Measurements from ENCODE around the gene ST6GALNAC3.

Gene ST6GALNAC3

DNA sequence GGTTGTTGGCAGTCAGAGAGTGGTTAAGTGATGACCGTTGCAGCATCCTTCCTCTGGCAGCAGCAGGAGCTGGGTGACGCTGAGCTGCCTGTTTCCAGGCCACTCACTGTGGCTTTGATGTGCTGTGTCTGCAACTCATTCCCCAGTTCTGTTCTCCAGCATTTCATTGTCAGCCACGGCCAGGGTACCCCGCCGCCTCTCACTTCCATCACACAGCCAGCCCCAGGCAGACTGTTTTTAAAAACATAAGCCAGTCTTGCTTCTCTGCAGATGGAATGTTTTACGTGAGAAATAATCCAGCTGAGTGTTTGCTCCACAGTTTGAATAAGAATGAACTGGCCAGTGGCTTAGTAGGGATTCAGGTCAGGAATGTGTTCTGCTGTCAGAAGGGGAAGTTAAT, 21.5 kb upstream of the ST6GALNAC3 start:
- no peaks in the 10 kb centered on the region for H3K36me3 ChIP-seq (replicated peaks; ENCODE audit: insufficient read depth, low read length)
- H3K79me2 ChIP-seq (ENCODE audit: low read length): no peaks in the 10 kb centered on the region
- no peak for TF ChIP-seq EZH2 (optimal IDR thresholded peaks at IDR 0.05; ENCODE audit: low read depth, low read length)
- H3K27ac ChIP-seq (ENCODE audit: low read length): no peak overlapping the region
- H3K9me3 ChIP-seq (replicated peaks; ENCODE audit: insufficient read depth, low read length): no peaks in the 10 kb centered on the region
- no peaks in the 10 kb centered on the region for H3K27me3 ChIP-seq (replicated peaks; ENCODE audit: insufficient read depth, low read length)
- H2AFZ ChIP-seq (ENCODE audit: low read length): no peak overlapping the region
- DNase-seq: no peak
- H4K20me1 ChIP-seq (ENCODE audit: insufficient read depth, low read length): no peaks in the 10 kb centered on the region
- no peaks in the 10 kb centered on the region for H3F3A ChIP-seq (ENCODE audit: insufficient read depth, low read length)
- no peaks in the 10 kb centered on the region for H3K4me1 ChIP-seq (ENCODE audit: low read length)
- H3K9ac ChIP-seq (ENCODE audit: low read length): no peak overlapping the region
- no peak overlapping the region for H3K4me2 ChIP-seq (ENCODE audit: low read depth, low read length)
- no peaks in the 10 kb centered on the region for H3K9me2 ChIP-seq (replicated peaks; ENCODE audit: insufficient read depth, low read length)
- no peak overlapping the region for H3K4me3 ChIP-seq (ENCODE audit: low read length)

DNA sequence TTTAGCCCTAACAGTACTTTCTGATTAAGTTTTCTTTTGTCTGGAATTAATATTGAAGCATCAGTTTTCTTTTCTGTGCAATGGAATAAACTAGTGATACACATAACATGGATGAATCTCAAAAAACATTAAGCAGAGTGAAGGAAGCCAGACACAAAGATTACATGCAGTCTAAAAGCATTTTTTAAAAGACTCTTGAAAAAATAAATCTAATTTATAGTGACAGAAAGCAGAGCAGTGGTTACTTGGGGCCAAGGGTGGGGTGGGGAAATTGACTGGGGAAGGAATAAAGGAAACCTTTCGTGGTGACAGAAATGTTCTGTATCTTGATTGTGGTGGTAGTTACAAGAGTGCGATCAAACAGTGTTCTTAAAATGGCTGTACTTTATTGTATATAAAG, 20.2 kb upstream of the ST6GALNAC3 start:
- H3K9me2 ChIP-seq (replicated peaks; ENCODE audit: insufficient read depth, low read length): no peaks in the 10 kb centered on the region
- no peaks in the 10 kb centered on the region for H3K79me2 ChIP-seq (ENCODE audit: low read length)
- no peaks in the 10 kb centered on the region for H4K20me1 ChIP-seq (ENCODE audit: insufficient read depth, low read length)
- H2AFZ ChIP-seq (ENCODE audit: low read length): no peak overlapping the region
- TF ChIP-seq, protein P1, sequence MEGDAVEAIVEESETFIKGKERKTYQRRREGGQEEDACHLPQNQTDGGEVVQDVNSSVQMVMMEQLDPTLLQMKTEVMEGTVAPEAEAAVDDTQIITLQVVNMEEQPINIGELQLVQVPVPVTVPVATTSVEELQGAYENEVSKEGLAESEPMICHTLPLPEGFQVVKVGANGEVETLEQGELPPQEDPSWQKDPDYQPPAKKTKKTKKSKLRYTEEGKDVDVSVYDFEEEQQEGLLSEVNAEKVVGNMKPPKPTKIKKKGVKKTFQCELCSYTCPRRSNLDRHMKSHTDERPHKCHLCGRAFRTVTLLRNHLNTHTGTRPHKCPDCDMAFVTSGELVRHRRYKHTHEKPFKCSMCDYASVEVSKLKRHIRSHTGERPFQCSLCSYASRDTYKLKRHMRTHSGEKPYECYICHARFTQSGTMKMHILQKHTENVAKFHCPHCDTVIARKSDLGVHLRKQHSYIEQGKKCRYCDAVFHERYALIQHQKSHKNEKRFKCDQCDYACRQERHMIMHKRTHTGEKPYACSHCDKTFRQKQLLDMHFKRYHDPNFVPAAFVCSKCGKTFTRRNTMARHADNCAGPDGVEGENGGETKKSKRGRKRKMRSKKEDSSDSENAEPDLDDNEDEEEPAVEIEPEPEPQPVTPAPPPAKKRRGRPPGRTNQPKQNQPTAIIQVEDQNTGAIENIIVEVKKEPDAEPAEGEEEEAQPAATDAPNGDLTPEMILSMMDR (IDR thresholded peaks at IDR 0.05; ENCODE audit: low read length): no peak
- TF ChIP-seq EZH2phosphoT487 (IDR thresholded peaks at IDR 0.05; ENCODE audit: low read length) (no peak), EZH2 (optimal IDR thresholded peaks at IDR 0.05; ENCODE audit: low read depth, low read length) (no peak)
- H3K27me3 ChIP-seq (replicated peaks; ENCODE audit: insufficient read depth, low read length): no peaks in the 10 kb centered on the region
- no peaks in the 10 kb centered on the region for H3K36me3 ChIP-seq (replicated peaks; ENCODE audit: insufficient read depth, low read length)
- DNase-seq: no peak
- no peaks in the 10 kb centered on the region for H3F3A ChIP-seq (ENCODE audit: insufficient read depth, low read length)
- no peaks in the 10 kb centered on the region for H3K9me3 ChIP-seq (replicated peaks; ENCODE audit: insufficient read depth, low read length)
- no peak overlapping the region for H3K4me3 ChIP-seq (ENCODE audit: low read length)
- H3K4me2 ChIP-seq (ENCODE audit: low read depth, low read length): no peak overlapping the region
- H3K9ac ChIP-seq (ENCODE audit: low read length): no peak overlapping the region
- no peak overlapping the region for H3K27ac ChIP-seq (ENCODE audit: low read length)
- H3K4me1 ChIP-seq (ENCODE audit: low read length): no peaks in the 10 kb centered on the region

DNA sequence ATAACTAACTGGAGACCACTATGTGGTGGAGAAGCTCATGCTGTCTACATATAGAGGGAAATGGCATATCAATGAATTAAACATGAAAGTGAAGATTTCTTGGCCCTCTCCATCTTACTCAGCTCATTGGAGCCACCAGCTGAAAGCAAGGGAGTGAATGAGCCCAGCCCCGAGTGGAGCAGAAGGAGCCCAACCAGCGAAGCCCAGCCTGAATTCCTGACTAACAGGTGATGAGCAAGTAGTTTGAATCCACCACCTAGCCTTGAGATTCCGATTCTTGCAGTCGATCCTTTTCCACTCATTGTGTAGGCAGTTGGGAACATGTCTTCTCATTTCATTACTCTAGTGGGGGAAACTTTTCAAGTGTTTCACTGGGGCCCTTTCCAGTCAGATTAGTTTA, 18.6 kb upstream of the ST6GALNAC3 start:
- no peaks in the 10 kb centered on the region for H3F3A ChIP-seq (ENCODE audit: insufficient read depth, low read length)
- H3K4me1 ChIP-seq (ENCODE audit: low read length): no peaks in the 10 kb centered on the region
- H3K4me2 ChIP-seq (ENCODE audit: low read depth, low read length): no peak overlapping the region
- H4K20me1 ChIP-seq (ENCODE audit: insufficient read depth, low read length): no peaks in the 10 kb centered on the region
- TF ChIP-seq, protein P1 (IDR thresholded peaks at IDR 0.05; ENCODE audit: low read length): no peak
- TF ChIP-seq EZH2 (optimal IDR thresholded peaks at IDR 0.05; ENCODE audit: low read depth, low read length) (no peak), EZH2phosphoT487 (IDR thresholded peaks at IDR 0.05; ENCODE audit: low read length) (no peak)
- no peak overlapping the region for H3K4me3 ChIP-seq (ENCODE audit: low read length)
- no peak for DNase-seq
- H3K36me3 ChIP-seq (replicated peaks; ENCODE audit: insufficient read depth, low read length): no peaks in the 10 kb centered on the region
- no peaks in the 10 kb centered on the region for H3K9me3 ChIP-seq (replicated peaks; ENCODE audit: insufficient read depth, low read length)
- no peak overlapping the region for H3K27ac ChIP-seq (ENCODE audit: low read length)
- H3K27me3 ChIP-seq (replicated peaks; ENCODE audit: insufficient read depth, low read length): no peaks in the 10 kb centered on the region
- no peak overlapping the region for H3K9ac ChIP-seq (ENCODE audit: low read length)
- H2AFZ ChIP-seq (ENCODE audit: low read length): no peak overlapping the region
- no peaks in the 10 kb centered on the region for H3K79me2 ChIP-seq (ENCODE audit: low read length)
- H3K9me2 ChIP-seq (replicated peaks; ENCODE audit: insufficient read depth, low read length): no peaks in the 10 kb centered on the region

DNA sequence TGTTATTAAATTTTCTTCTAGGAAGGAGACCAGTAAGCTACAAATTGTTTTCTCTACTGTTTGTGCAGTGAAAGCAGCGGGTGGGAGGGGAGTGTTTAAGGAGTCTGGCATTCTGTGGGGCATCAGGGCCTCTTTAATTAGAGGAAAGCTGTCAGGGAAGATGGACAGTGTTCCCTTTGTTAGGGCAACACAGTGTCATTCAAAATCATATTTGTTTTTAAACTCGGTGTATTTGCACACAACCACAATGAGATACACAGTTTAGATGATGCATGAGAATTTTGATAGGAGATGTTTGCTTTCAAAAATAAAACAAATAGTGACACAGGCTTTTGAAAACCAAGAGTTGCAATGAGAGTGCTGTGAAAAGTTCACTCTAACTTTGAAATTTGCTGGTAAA, 15.1 kb upstream of the ST6GALNAC3 start:
- TF ChIP-seq, protein P1 (IDR thresholded peaks at IDR 0.05; ENCODE audit: low read length): no peak
- TF ChIP-seq EZH2phosphoT487 (IDR thresholded peaks at IDR 0.05; ENCODE audit: low read length): no peak
- no peak for TF ChIP-seq EZH2 (optimal IDR thresholded peaks at IDR 0.05; ENCODE audit: low read depth, low read length)
- H4K20me1 ChIP-seq (ENCODE audit: insufficient read depth, low read length): no peaks in the 10 kb centered on the region
- H3K4me2 ChIP-seq (ENCODE audit: low read depth, low read length): no peak overlapping the region

More for the DNA sequence above, 15.1 kb upstream of the ST6GALNAC3 start:
- no peak overlapping the region for H3K9ac ChIP-seq (ENCODE audit: low read length)
- no peak overlapping the region for H3K27ac ChIP-seq (ENCODE audit: low read length)
- no peaks in the 10 kb centered on the region for H3K36me3 ChIP-seq (replicated peaks; ENCODE audit: insufficient read depth, low read length)
- no peaks in the 10 kb centered on the region for H3F3A ChIP-seq (ENCODE audit: insufficient read depth, low read length)
- no peak overlapping the region for H2AFZ ChIP-seq (ENCODE audit: low read length)
- no peaks in the 10 kb centered on the region for H3K27me3 ChIP-seq (replicated peaks; ENCODE audit: insufficient read depth, low read length)
- H3K4me3 ChIP-seq (ENCODE audit: low read length): no peak overlapping the region
- H3K4me1 ChIP-seq (ENCODE audit: low read length): no peaks in the 10 kb centered on the region
- no peaks in the 10 kb centered on the region for H3K9me2 ChIP-seq (replicated peaks; ENCODE audit: insufficient read depth, low read length)
- H3K79me2 ChIP-seq (ENCODE audit: low read length): no peaks in the 10 kb centered on the region
- no peaks in the 10 kb centered on the region; the same call in 1 of the 2 replicates for H3K9me3 ChIP-seq (replicated peaks; ENCODE audit: insufficient read depth, low read length)
- no peak for DNase-seq

All from MM.1S (cell line).